Neutrophil (primary cell): ENCODE data around the gene PLA2G4B.

Experiments used
- H3K27ac ChIP-seq: fragments of 200-600 bp; sonication (generic); 2 replicates; pipeline ENCODE4 v1.5.1; 2016; ENCODE audit warnings: mild to moderate bottlenecking, moderate library complexity
- H3K27me3 ChIP-seq: fragments of 200-600 bp; sonication (generic); 2 replicates; pipeline ENCODE4 v1.6.0; 2016; ENCODE audit warnings: mild to moderate bottlenecking
- H3K36me3 ChIP-seq: fragments of 200-600 bp; sonication (generic); 2 replicates; pipeline ENCODE4 v1.5.1; 2017
- H3K4me1 ChIP-seq, 2 experiments: fragments of 200-600 bp in 1 of 2; sonication (generic) in 1 of 2; 1 replicate in 1 of 2; 2 replicates in 1 of 2; pipeline versions ENCODE4 v1.5.1 to v1.6.1; 2013 to 2016; ENCODE audit warnings: low read depth in 1 of 2, low read length in 1 of 2, mild to moderate bottlenecking in 1 of 2, moderate library complexity in 1 of 2; ENCODE audit not compliant: control insufficient read depth in 1 of 2, insufficient read depth in 1 of 2
- H3K4me3 ChIP-seq, 2 experiments: fragments of 200-600 bp in 1 of 2; sonication (generic) in 1 of 2; 1 replicate in 1 of 2; 2 replicates in 1 of 2; pipeline ENCODE4 v1.5.1; 2013 to 2016; ENCODE audit warnings: low read depth in 1 of 2, low read length in 1 of 2, mild to moderate bottlenecking in 1 of 2, moderate library complexity in 1 of 2
- H3K9me3 ChIP-seq: fragments of 200-600 bp; sonication (generic); 2 replicates; pipeline ENCODE4 v1.5.1; 2016
- TF ChIP-seq, protein P1 (sequence below): fragments of 200-600 bp; sonication (generic); IDR thresholded peaks from 2 replicates; pipeline ENCODE4 v1.5.1; 2016; ENCODE audit warnings: antibody characterized with exemption

Gene PLA2G4B, protein sequence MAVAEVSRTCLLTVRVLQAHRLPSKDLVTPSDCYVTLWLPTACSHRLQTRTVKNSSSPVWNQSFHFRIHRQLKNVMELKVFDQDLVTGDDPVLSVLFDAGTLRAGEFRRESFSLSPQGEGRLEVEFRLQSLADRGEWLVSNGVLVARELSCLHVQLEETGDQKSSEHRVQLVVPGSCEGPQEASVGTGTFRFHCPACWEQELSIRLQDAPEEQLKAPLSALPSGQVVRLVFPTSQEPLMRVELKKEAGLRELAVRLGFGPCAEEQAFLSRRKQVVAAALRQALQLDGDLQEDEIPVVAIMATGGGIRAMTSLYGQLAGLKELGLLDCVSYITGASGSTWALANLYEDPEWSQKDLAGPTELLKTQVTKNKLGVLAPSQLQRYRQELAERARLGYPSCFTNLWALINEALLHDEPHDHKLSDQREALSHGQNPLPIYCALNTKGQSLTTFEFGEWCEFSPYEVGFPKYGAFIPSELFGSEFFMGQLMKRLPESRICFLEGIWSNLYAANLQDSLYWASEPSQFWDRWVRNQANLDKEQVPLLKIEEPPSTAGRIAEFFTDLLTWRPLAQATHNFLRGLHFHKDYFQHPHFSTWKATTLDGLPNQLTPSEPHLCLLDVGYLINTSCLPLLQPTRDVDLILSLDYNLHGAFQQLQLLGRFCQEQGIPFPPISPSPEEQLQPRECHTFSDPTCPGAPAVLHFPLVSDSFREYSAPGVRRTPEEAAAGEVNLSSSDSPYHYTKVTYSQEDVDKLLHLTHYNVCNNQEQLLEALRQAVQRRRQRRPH

GRCh38 chr15:41838400-41838897, at the start of gene PLA2G4B:
Gene PLA2G4B, plus strand, starts transcription at chr15:41838847. Its CDS starts 67 bp downstream, at chr15:41838914.
- H3K27ac ChIP-seq: no peak within 1 kb of the TSS
- no peaks in the 10 kb centered on the region for H3K9me3 ChIP-seq
- H3K4me1 ChIP-seq: no peaks in the 10 kb centered on the region
- TF ChIP-seq, protein P1, sequence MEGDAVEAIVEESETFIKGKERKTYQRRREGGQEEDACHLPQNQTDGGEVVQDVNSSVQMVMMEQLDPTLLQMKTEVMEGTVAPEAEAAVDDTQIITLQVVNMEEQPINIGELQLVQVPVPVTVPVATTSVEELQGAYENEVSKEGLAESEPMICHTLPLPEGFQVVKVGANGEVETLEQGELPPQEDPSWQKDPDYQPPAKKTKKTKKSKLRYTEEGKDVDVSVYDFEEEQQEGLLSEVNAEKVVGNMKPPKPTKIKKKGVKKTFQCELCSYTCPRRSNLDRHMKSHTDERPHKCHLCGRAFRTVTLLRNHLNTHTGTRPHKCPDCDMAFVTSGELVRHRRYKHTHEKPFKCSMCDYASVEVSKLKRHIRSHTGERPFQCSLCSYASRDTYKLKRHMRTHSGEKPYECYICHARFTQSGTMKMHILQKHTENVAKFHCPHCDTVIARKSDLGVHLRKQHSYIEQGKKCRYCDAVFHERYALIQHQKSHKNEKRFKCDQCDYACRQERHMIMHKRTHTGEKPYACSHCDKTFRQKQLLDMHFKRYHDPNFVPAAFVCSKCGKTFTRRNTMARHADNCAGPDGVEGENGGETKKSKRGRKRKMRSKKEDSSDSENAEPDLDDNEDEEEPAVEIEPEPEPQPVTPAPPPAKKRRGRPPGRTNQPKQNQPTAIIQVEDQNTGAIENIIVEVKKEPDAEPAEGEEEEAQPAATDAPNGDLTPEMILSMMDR: no peak
- H3K4me3 ChIP-seq: no peak within 1 kb of the TSS
- H3K36me3 ChIP-seq: peaks cover 69% of the 10 kb centered on the region
- H3K27me3 ChIP-seq: no peaks in the 10 kb centered on the region

DNA sequence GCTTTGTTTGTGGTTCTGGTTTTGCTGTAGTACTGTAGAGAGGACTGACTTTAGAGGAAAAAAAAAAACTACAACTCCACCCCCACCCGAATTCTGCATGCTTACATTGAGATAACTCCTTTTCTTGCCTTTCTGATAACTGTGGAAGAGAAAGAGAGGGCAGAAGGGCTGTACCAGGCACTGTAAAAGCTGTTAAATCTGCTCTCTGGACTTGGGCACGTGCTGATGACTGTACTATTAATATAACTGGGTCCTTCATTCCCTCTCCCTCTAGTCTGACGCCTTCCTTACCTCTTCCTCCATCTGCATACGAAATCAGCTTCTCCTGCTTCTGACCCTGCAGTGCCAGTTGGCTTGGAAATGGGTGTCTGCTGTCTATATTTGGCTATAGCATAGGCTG, 49.4 kb upstream of the PLA2G4B start:
- Histone ChIP-seq H3K36me3 (no peaks in the 10 kb centered on the region), H3K27ac (no peak overlapping the region), H3K4me1 (no peaks in the 10 kb centered on the region), H3K9me3 (no peaks in the 10 kb centered on the region), H3K4me3 (no peak overlapping the region), H3K27me3 (no peaks in the 10 kb centered on the region)
- TF ChIP-seq, protein P1: no peak

- Histone ChIP-seq H3K4me1 (no peaks in the 10 kb centered on the region), H3K27ac (no peak overlapping the region), H3K9me3 (no peaks in the 10 kb centered on the region), H3K27me3 (no peaks in the 10 kb centered on the region), H3K36me3 (no peaks in the 10 kb centered on the region), H3K4me3 (no peak overlapping the region)
- TF ChIP-seq, protein P1: no peak
Measured at GRCh38 chr15:41789662-41790061, 49.0 kb upstream of the PLA2G4B start.

DNA sequence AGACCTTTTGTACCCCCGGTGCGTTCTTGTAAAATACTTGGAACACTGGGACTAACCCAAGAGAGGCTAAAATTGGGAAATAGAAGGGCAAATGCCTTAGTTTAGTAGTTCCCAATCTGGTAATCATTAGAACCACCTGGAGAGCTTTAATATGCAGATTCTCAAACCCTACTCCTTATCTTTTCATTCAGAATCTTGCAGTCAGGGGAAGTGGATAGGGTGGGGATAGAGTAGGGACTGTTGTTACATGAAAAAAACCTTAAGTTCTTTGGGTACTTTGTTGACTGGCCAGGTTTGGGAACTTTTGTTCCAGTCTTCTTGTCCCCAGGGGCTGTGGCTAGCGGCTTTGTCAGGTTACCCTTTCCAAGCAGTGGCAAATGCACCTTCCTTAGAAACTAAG, 48.5 kb upstream of the PLA2G4B start:
- Histone ChIP-seq H3K27me3 (no peaks in the 10 kb centered on the region), H3K4me3 (no peak overlapping the region), H3K36me3 (no peaks in the 10 kb centered on the region), H3K4me1 (no peaks in the 10 kb centered on the region), H3K27ac (no peak overlapping the region), H3K9me3 (no peaks in the 10 kb centered on the region)
- TF ChIP-seq, protein P1: no peak

- H3K9me3 ChIP-seq: no peaks in the 10 kb centered on the region
- no peaks in the 10 kb centered on the region for H3K4me1 ChIP-seq
- H3K4me3 ChIP-seq: no peak overlapping the region
- H3K27ac ChIP-seq: no peak overlapping the region
- no peaks in the 10 kb centered on the region for H3K36me3 ChIP-seq
- TF ChIP-seq, protein P1: no peak
- no peaks in the 10 kb centered on the region for H3K27me3 ChIP-seq
Measured at GRCh38 chr15:41790756-41791546, 47.7 kb upstream of the PLA2G4B start.
